HepG2 (cell line): Measurements from ENCODE around the gene COPS8. TPM values are rescaled to one million over a fixed set of nuclear protein-coding genes. Genes with fewer than 3 reads are reported as not detected.

ENCODE experiments used
- ATAC-seq: fragments of 200-7000 bp; cut with Tn5 transposase; 3 replicates; pipeline ENCODE4 v1.9.1; 2020; ENCODE audit warnings: mild to moderate bottlenecking, moderate library complexity
- BruUV-seq: library from RNA; stranded (reverse); fragments of 400-500 nt; replicated peaks from 2 replicates; lab custom pipeline; 2021; lab: Mats Ljungman, UMichigan
- CTCF ChIA-PET: fragments of 300-600 bp; formaldehyde crosslinking; extraction: SDS; loops from one replicate; lab custom pipeline; 2021; ENCODE audit warnings: low total read pairs, inconsistent platforms, low intra/inter-chr PET ratio; lab: Yijun Ruan, JAX
- POLR2A ChIA-PET: fragments of 350-600 bp; sonication (Branson Sonifier 250); formaldehyde crosslinking; loops from one replicate; lab custom pipeline; 2020; ENCODE audit warnings: antibody characterized with exemption, inconsistent platforms; lab: Yijun Ruan, JAX
- DNase-seq: peaks from one replicate; pipeline ENCODE4 v3.0.0-alpha.2; 2015; ENCODE audit warnings: low spot score
- FAIRE-seq: peaks from 3 replicates; lab custom pipeline; 2011; peaks lifted over from hg19 to GRCh38; lab: Jason Lieb, UNC
- H2AFZ ChIP-seq: one replicate; pipeline ENCODE4 v1.6.1; 2011; ENCODE audit warnings: low read length, inconsistent platforms
- H3K27ac ChIP-seq: fragments of 300-600 bp; 3 replicates; pipeline ENCODE4 v1.8.0; 2011; ENCODE audit warnings: mixed run types, mild to moderate bottlenecking, mixed read lengths, low read length, inconsistent platforms; ENCODE audit not compliant: insufficient read depth; ENCODE audit errors: extremely low read length
- H3K27me3 ChIP-seq, 2 experiments: fragments of 200-600 bp in 1 of 2; 2 replicates in 1 of 2; 3 replicates in 1 of 2; pipeline versions ENCODE4 v1.6.0 to v1.8.0; 2011; ENCODE audit warnings: low read length in 2 of 2, mild to moderate bottlenecking in 2 of 2, moderate library complexity in 2 of 2, inconsistent platforms in 1 of 2; ENCODE audit not compliant: insufficient read depth in 2 of 2, control insufficient read depth in 1 of 2
- H3K36me3 ChIP-seq, 2 experiments: fragments of 200-600 bp in 1 of 2; replicated peaks in 1 of 2; 2 replicates in 1 of 2; 3 replicates in 1 of 2; pipeline versions ENCODE4 v1.5.1 to v1.8.0; 2011; ENCODE audit warnings: low read length in 2 of 2, inconsistent platforms in 1 of 2; ENCODE audit not compliant: insufficient read depth in 2 of 2, control insufficient read depth in 1 of 2
- H3K4me1 ChIP-seq: 2 replicates; pipeline ENCODE4 v1.5.1; 2012; ENCODE audit warnings: low read length, inconsistent platforms; ENCODE audit not compliant: insufficient read depth
- H3K4me2 ChIP-seq: 2 replicates; pipeline ENCODE4 v1.6.0; 2011; ENCODE audit warnings: low read depth, low read length, inconsistent platforms
- H3K4me3 ChIP-seq, 3 experiments: fragments of 200-600 bp in 1 of 3; sonication (generic), shearing (Covaris generic) in 1 of 3; replicated peaks in 1 of 3; 2 replicates each; pipeline ENCODE4 v1.5.1; 2011 to 2016; ENCODE audit warnings: low read length in 3 of 3, inconsistent platforms in 2 of 3, low read depth in 2 of 3, mild to moderate bottlenecking in 2 of 3, control low read depth in 1 of 3, mixed read lengths in 1 of 3; ENCODE audit not compliant: insufficient read depth in 1 of 3
- H3K79me2 ChIP-seq: one replicate; pipeline ENCODE4 v1.6.1; 2011; ENCODE audit warnings: low read length, inconsistent platforms; ENCODE audit not compliant: insufficient read depth
- H3K9ac ChIP-seq: 2 replicates; pipeline ENCODE4 v1.6.0; 2011; ENCODE audit warnings: mild to moderate bottlenecking, low read depth, low read length, inconsistent platforms; ENCODE audit not compliant: insufficient read depth
- H3K9me3 ChIP-seq: 2 replicates; pipeline ENCODE4 v1.5.1; 2012; ENCODE audit warnings: mild to moderate bottlenecking, low read length
- H4K20me1 ChIP-seq: 2 replicates; pipeline ENCODE4 v1.6.0; 2011; ENCODE audit warnings: inconsistent platforms, mild to moderate bottlenecking, low read length, moderate library complexity; ENCODE audit not compliant: insufficient read depth
- BHLHE40 ChIP-seq: IDR thresholded peaks from 2 replicates; pipeline ENCODE4 v1.6.1; 2011; ENCODE audit warnings: low read length, improper control_type of control experiment
- KLF9 ChIP-seq: IDR thresholded peaks from 2 replicates; pipeline ENCODE4 v1.6.1; 2016; ENCODE audit warnings: low read depth
- PAF1 ChIP-seq: IDR thresholded peaks from 2 replicates; pipeline ENCODE4 v1.6.1; 2016; ENCODE audit warnings: missing genetic modification reagents, missing compliant biosample characterization
- PHB2 ChIP-seq: fragments of 450-650 bp; IDR thresholded peaks from 2 replicates; pipeline ENCODE4 v1.6.1; 2018; ENCODE audit not compliant: partially characterized antibody
- RBM39 ChIP-seq: fragments of 200-400 bp; formaldehyde crosslinking; IDR thresholded peaks from one replicate; pipeline ENCODE4 v1.6.1; 2018; ENCODE audit warnings: antibody characterized with exemption, mild to moderate bottlenecking, low read depth, low read length; ENCODE audit not compliant: poor library complexity, severe bottlenecking
- THAP11 ChIP-seq: IDR thresholded peaks from 2 replicates; pipeline ENCODE4 v1.6.1; 2016; ENCODE audit warnings: missing biosample characterization, missing genetic modification reagents
- ZBTB42 ChIP-seq: sonication (generic); formaldehyde crosslinking; IDR thresholded peaks from 2 replicates; pipeline ENCODE4 v1.5.0; 2020; ENCODE audit warnings: mild to moderate bottlenecking, missing genetic modification reagents
- ZNF589 ChIP-seq: sonication (generic); formaldehyde crosslinking; conservative IDR thresholded peaks from 2 replicates; pipeline ENCODE4 v1.8.0; 2022; ENCODE audit warnings: mild to moderate bottlenecking, moderate library complexity, missing genetic modification reagents
- ZNF616 ChIP-seq: sonication (generic); formaldehyde crosslinking; IDR thresholded peaks from 2 replicates; pipeline ENCODE4 v1.5.0; 2020; ENCODE audit warnings: low read depth, mild to moderate bottlenecking, missing genetic modification reagents
- ZNF75D ChIP-seq: sonication (generic); formaldehyde crosslinking; IDR thresholded peaks from 2 replicates; pipeline ENCODE4 v1.8.1; 2023; ENCODE audit warnings: missing genetic modification reagents, mild to moderate bottlenecking, borderline replicate concordance
- ZNF761 ChIP-seq: sonication (generic); formaldehyde crosslinking; conservative IDR thresholded peaks from 2 replicates; pipeline ENCODE4 v1.4.0; 2020; ENCODE audit warnings: mild to moderate bottlenecking, missing genetic modification reagents
- WGBS: methylation state at CpG from one replicate; pipeline ENCODE4 v1.1.6; 2017; ENCODE audit warnings: low lambda C conversion rate; 5-methylcytosine and 5-hydroxymethylcytosine counted together
- in situ Hi-C: cut with HindIII; loops from 2 replicates; pipeline ENCODE4 v1.10.0; 2017; ENCODE audit warnings: low pct_unique_long_range_greater_than_20kb; ENCODE audit not compliant: extremely low pct_ligation_motif_present
- intact Hi-C: fragments of 100-400 bp; cut with micrococcal nuclease; formaldehyde crosslinking; loops from one replicate; pipeline ENCODE4 v1.10.0; 2022; ENCODE audit not compliant: unreplicated experiment
- polyA plus RNA-seq, 8 experiments: library from polyadenylated mRNA; depleted of rRNA in 3 of 8; stranded (reverse) in 7 of 8; unstranded in 1 of 8; fragments of >200 nt; fragmentation: Illumina TruSeq in 4 of 8; extraction: Trizol in 4 of 8; gene quantifications; 2 replicates each; pipeline versions ENCODE4 v1.2.1 to v1.2.3, GENCODE V29; 2011 to 2016; ENCODE audit warnings: low read depth in 4 of 8, missing spikeins in 1 of 8, mixed read lengths in 1 of 8; ENCODE audit not compliant: insufficient read depth in 1 of 8
- total RNA-seq, 5 experiments: library from RNA; depleted of rRNA; stranded (reverse); fragments of >200 nt; fragmentation: Illumina TruSeq; extraction: Trizol; gene quantifications; 2 replicates each; pipeline ENCODE4 v1.2.3, GENCODE V29; 2016; ENCODE audit warnings: low read depth in 1 of 5
- TF ChIP-seq, protein P1 (sequence below): sonication (generic); formaldehyde crosslinking; IDR thresholded peaks from 2 replicates; pipeline ENCODE4 v1.8.1; 2023; ENCODE audit warnings: mild to moderate bottlenecking, missing genetic modification reagents, borderline replicate concordance
- TF ChIP-seq, protein P2 (sequence below): IDR thresholded peaks from 2 replicates; pipeline ENCODE4 v1.6.1; 2016; ENCODE audit warnings: low read depth, borderline replicate concordance
- TF ChIP-seq, protein P3 (sequence below): sonication (generic); formaldehyde crosslinking; IDR thresholded peaks from 2 replicates; pipeline ENCODE4 v1.8.1; 2022; ENCODE audit warnings: mild to moderate bottlenecking, missing genetic modification reagents

Gene COPS8
- total and polyA plus RNA-seq, 2 of the 13 experiments (the other 11 are each of a cell fraction or from before 2014, with no cell fraction given): 86.3 to 96.6 TPM

DNA sequence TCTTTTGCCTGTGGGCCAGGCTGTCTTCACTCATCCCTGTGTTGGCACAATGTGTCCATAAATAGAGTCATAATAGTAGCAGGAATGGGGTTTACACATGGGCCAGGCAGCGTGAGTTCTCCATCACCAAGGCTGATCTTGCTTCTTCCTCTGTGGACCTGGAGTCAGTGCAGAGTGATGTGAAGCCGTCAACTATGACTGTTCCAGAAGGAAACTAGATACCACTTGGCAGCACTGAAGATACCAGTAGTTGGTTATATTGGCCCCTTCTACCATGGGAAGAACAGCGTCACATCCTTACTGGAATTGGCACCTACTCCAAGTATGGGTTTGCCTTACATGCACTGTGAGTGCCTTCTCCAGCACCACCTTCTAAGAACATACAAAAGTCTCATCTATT, 30.2 kb downstream of the COPS8 start:
- Histone ChIP-seq H2AFZ (no peak overlapping the region), H3K27me3 (no peaks in the 10 kb centered on the region), H3K9ac (no peak overlapping the region), H3K4me3 (no peak overlapping the region), H3K36me3 (no peaks in the 10 kb centered on the region), H3K4me1 (no peaks in the 10 kb centered on the region), H3K79me2 (no peaks in the 10 kb centered on the region), H3K9me3 (no peaks in the 10 kb centered on the region), H4K20me1 (no peaks in the 10 kb centered on the region), H3K4me2 (no peak overlapping the region), H3K27ac (no peak overlapping the region)
- DNase-seq: no peak
- no TSS peak for BruUV-seq
- WGBS: 75% methylated on average over 3 of the region's 3 CpGs
- CTCF ChIA-PET: no interaction called here
- in situ Hi-C loops (no loop called here), intact Hi-C loops (no loop called here)
- no peak for FAIRE-seq
- ATAC-seq: no peak
- no peak for TF ChIP-seq PHB2
- TF ChIP-seq, protein P1, sequence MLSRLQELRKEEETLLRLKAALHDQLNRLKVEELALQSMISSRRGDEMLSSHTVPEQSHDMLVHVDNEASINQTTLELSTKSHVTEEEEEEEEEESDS (CRISPR knock-in tag): no peak
- no peak for TF ChIP-seq PAF1
- TF ChIP-seq KLF9: no peak
- no peak for TF ChIP-seq ZNF589
- no peak for TF ChIP-seq ZNF761
- no peak for TF ChIP-seq ZBTB42
- TF ChIP-seq, protein P2, sequence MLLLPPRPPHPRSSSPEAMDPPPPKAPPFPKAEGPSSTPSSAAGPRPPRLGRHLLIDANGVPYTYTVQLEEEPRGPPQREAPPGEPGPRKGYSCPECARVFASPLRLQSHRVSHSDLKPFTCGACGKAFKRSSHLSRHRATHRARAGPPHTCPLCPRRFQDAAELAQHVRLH: no peak
- no peak for TF ChIP-seq THAP11 (CRISPR knock-in tag)
- TF ChIP-seq, protein P3, sequence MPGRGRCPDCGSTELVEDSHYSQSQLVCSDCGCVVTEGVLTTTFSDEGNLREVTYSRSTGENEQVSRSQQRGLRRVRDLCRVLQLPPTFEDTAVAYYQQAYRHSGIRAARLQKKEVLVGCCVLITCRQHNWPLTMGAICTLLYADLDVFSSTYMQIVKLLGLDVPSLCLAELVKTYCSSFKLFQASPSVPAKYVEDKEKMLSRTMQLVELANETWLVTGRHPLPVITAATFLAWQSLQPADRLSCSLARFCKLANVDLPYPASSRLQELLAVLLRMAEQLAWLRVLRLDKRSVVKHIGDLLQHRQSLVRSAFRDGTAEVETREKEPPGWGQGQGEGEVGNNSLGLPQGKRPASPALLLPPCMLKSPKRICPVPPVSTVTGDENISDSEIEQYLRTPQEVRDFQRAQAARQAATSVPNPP (CRISPR knock-in tag): no peak
- no peak for TF ChIP-seq RBM39
- no peak for TF ChIP-seq ZNF75D (CRISPR knock-in tag)
- TF ChIP-seq BHLHE40: no peak
- TF ChIP-seq ZNF616 (CRISPR knock-in tag): no peak
- POLR2A ChIA-PET: no interaction called here
